ENCODE data around the gene SEZ6. TPM values are rescaled to one million over a fixed set of nuclear protein-coding genes. Genes with fewer than 3 reads are reported as not detected.

SEZ6 gene
- total and polyA plus RNA-seq, 10 of the 15 experiments (the other 5 are each of a cell fraction or from before 2014, with no cell fraction given) = 0.05 to 0.87 (median 0.17) TPM; not detected in 4

GRCh38 chr17:28940675-28941074 is 65.2 kb downstream of the SEZ6 start:
- ChIA-PET CTCF (interaction anchor here (0.9 kb wide), 1 partner anchor 9 kb away, joined by 3 read pairs; no protein-coding TSS in a partner anchor), POLR2A (interaction anchor here (0.6 kb wide), 1 partner anchor 188 kb away, joined by 3 read pairs; no protein-coding TSS in a partner anchor), SMC1A (ENCODE audit: uncharacterized antibody, unreplicated experiment) (interaction anchor here (1.4 to 5.1 kb wide), 2 partner anchors 9 to 13 kb away, joined by 3 to 34 read pairs; no protein-coding TSS in a partner anchor), RAD21 (ENCODE audit: unreplicated experiment) (interaction anchor here (0.6 kb wide), 1 partner anchor 17 kb away, joined by 3 read pairs; no protein-coding TSS in a partner anchor)
- Histone ChIP-seq H3K9ac (ENCODE audit: control insufficient read depth, insufficient read depth, low read length) (no peak overlapping the region), H3K27me3 (replicated peaks in 1 of 2; ENCODE audit: control insufficient read depth in 2 of 2, insufficient read depth in 2 of 2, low read length in 1 of 2) (no peaks in the 10 kb centered on the region), H3K9me3 (replicated peaks; ENCODE audit: control insufficient read depth, insufficient read depth, low read length) (no peaks in the 10 kb centered on the region), H3K79me2 (ENCODE audit: control insufficient read depth, insufficient read depth, low read length) (peaks cover 86% of the 10 kb centered on the region), H3K27ac (ENCODE audit: control insufficient read depth, insufficient read depth) (no peak overlapping the region), H3K4me2 (ENCODE audit: control insufficient read depth, insufficient read depth) (no peak overlapping the region), H4K20me1 (ENCODE audit: control insufficient read depth, insufficient read depth) (no peaks in the 10 kb centered on the region), H3K4me3 (no peak overlapping the region), H3K4me1 (ENCODE audit: control insufficient read depth, insufficient read depth, low read length) (peaks cover 13% of the 10 kb centered on the region), H2AFZ (ENCODE audit: control insufficient read depth, low read depth, low read length) (no peak overlapping the region), H3K36me3 (ENCODE audit: control insufficient read depth in 2 of 2, insufficient read depth in 2 of 2, low read length in 1 of 2) (peaks cover 0 to 21% of the 10 kb centered on the region in 2 experiments)
- TF ChIP-seq ZBTB33 (IDR thresholded peaks at IDR 0.05) (no peak), YBX1 (IDR thresholded peaks at IDR 0.05) (no peak), NBN (IDR thresholded peaks at IDR 0.05) (no peak), CUX1 (IDR thresholded peaks at IDR 0.05; ENCODE audit: insufficient replicate concordance, low read depth, low read length) (no peak), MXI1 (IDR thresholded peaks at IDR 0.05; ENCODE audit: low read depth, low read length) (no peak), SUPT20H (IDR thresholded peaks at IDR 0.05; ENCODE audit: borderline replicate concordance, control insufficient read depth, low read depth, low read length) (no peak), MEF2B (IDR thresholded peaks at IDR 0.05; ENCODE audit: partially characterized antibody, poor library complexity, severe bottlenecking) (no peak), HDAC2 (IDR thresholded peaks at IDR 0.05) (no peak), MAX (IDR thresholded peaks at IDR 0.05; ENCODE audit: low read depth, low read length) (no peak), BACH1 (IDR thresholded peaks at IDR 0.05; ENCODE audit: borderline replicate concordance) (no peak), NFYB (IDR thresholded peaks at IDR 0.05; ENCODE audit: insufficient read depth, low read depth, low read length) (no peak), ESRRA (IDR thresholded peaks at IDR 0.05; ENCODE audit: low read length) (no peak), ATF3 (IDR thresholded peaks at IDR 0.05; ENCODE audit: borderline replicate concordance, extremely low read depth, low read depth, low read length) (no peak)
- no peak for DNase-seq (ENCODE audit: low read depth, low spot score)
- no TSS peak for BruUV-seq (replicated peaks)
- no peak for FAIRE-seq
- intact Hi-C loops (cut with micrococcal nuclease; ENCODE audit: unreplicated experiment) = no loop called here
- in situ Hi-C loops (cut with MboI) = no loop called here
- WGBS (ENCODE audit: insufficient coverage, insufficient replicate concordance, low lambda C conversion rate, missing lambda C conversion rate) = 30% methylated on average over 3 of the region's 3 CpGs
- ATAC-seq = no peak

Data from GM12878 (cell line).